K562 (cell line): ENCODE results near the gene DSC1. TPM values are rescaled to one million over a fixed set of nuclear protein-coding genes. Genes with fewer than 3 reads are reported as not detected.

ENCODE experiments used
- ATAC-seq: fragments of 200-7000 bp; cut with Tn5 transposase; 3 replicates; pipeline ENCODE4 v1.9.1; 2020; ENCODE audit warnings: moderate library complexity
- BruUV-seq: library from RNA; stranded (reverse); fragments of 400-500 nt; replicated peaks from 2 replicates; lab custom pipeline; 2021; lab: Mats Ljungman, UMichigan
- CTCF ChIA-PET: fragments of 300-600 bp; formaldehyde crosslinking; extraction: SDS; loops from one replicate; lab custom pipeline; 2021; ENCODE audit warnings: low intra/inter-chr PET ratio; lab: Yijun Ruan, JAX
- POLR2A ChIA-PET: fragments of 300-600, 350-650 bp; sonication (Branson Sonifier 250); formaldehyde crosslinking; extraction: SDS; loops from one replicate; lab custom pipeline; 2021; ENCODE audit warnings: antibody characterized with exemption, inconsistent platforms; lab: Yijun Ruan, JAX
- DNase-seq, 4 experiments: peaks; one replicate each; pipeline versions ENCODE4 v3.0.0 to v3.0.0-alpha.2; 2011 to 2018; ENCODE audit warnings: low spot score in 3 of 4, mixed read lengths in 3 of 4; ENCODE audit errors: extremely low read depth in 1 of 4
- FAIRE-seq: peaks from 2 replicates; lab custom pipeline; 2011; peaks lifted over from hg19 to GRCh38; lab: Jason Lieb, UNC
- H2AFZ ChIP-seq: 2 replicates; pipeline ENCODE4 v1.6.0; 2011; ENCODE audit warnings: low read depth, low read length, control low read depth, inconsistent platforms
- H3K27ac ChIP-seq: fragments of 200-600 bp; 3 replicates; pipeline ENCODE4 v1.8.0; 2011; ENCODE audit warnings: low read depth, mild to moderate bottlenecking, control low read depth, inconsistent platforms, low read length, moderate library complexity, mixed read lengths; ENCODE audit errors: extremely low read depth
- H3K27me3 ChIP-seq, 2 experiments: fragments of 300-600 bp in 1 of 2; 2 replicates in 1 of 2; 3 replicates in 1 of 2; pipeline versions ENCODE4 v1.6.0 to v1.8.0; 2011; ENCODE audit warnings: inconsistent platforms in 2 of 2, low read length in 2 of 2, mild to moderate bottlenecking in 1 of 2, mixed read lengths in 1 of 2, moderate library complexity in 1 of 2; ENCODE audit not compliant: control insufficient read depth in 2 of 2, insufficient read depth in 2 of 2
- H3K36me3 ChIP-seq: fragments of 300-600 bp; 3 replicates; pipeline ENCODE4 v1.8.0; 2011; ENCODE audit warnings: mild to moderate bottlenecking, low read length, inconsistent platforms; ENCODE audit not compliant: control insufficient read depth, insufficient read depth
- H3K4me1 ChIP-seq, 2 experiments: fragments of 200-600 bp in 1 of 2; replicated peaks in 1 of 2; 2 replicates in 1 of 2; 3 replicates in 1 of 2; pipeline versions ENCODE4 v1.5.1 to v1.8.0; 2011; ENCODE audit warnings: inconsistent platforms in 2 of 2, low read length in 2 of 2, mild to moderate bottlenecking in 1 of 2, mixed read lengths in 1 of 2, moderate library complexity in 1 of 2; ENCODE audit not compliant: control insufficient read depth in 2 of 2, insufficient read depth in 2 of 2
- H3K4me2 ChIP-seq: 2 replicates; pipeline ENCODE4 v1.6.1; 2011; ENCODE audit warnings: low read length, control low read depth, inconsistent platforms, mixed read lengths; ENCODE audit not compliant: insufficient read depth
- H3K4me3 ChIP-seq: fragments of 200-600 bp; sonication (generic), shearing (Covaris generic); 2 replicates; pipeline ENCODE4 v1.5.1; 2016; ENCODE audit warnings: control low read depth, inconsistent platforms
- H3K79me2 ChIP-seq: fragments of 200-600 bp; 3 replicates; pipeline ENCODE4 v1.8.0; 2011; ENCODE audit warnings: low read length, inconsistent platforms; ENCODE audit not compliant: control insufficient read depth, insufficient read depth
- H3K9ac ChIP-seq, 2 experiments: 2 replicates each; pipeline versions ENCODE4 v1.6.0 to v1.6.1; 2011; ENCODE audit warnings: low read depth in 2 of 2, low read length in 2 of 2, control low read depth in 1 of 2, inconsistent platforms in 1 of 2, mild to moderate bottlenecking in 1 of 2, mixed read lengths in 1 of 2; ENCODE audit not compliant: insufficient read depth in 1 of 2
- H3K9me1 ChIP-seq: one replicate; pipeline ENCODE4 v1.6.0; 2011; ENCODE audit warnings: inconsistent platforms, mild to moderate bottlenecking, low read length, moderate library complexity; ENCODE audit not compliant: control insufficient read depth, insufficient read depth
- H3K9me3 ChIP-seq: replicated peaks from 2 replicates; pipeline ENCODE4 v1.5.1; 2011; ENCODE audit warnings: low read depth, low read length, inconsistent platforms; ENCODE audit not compliant: control insufficient read depth, insufficient read depth
- H4K20me1 ChIP-seq: replicated peaks from 2 replicates; pipeline ENCODE4 v1.6.1; 2011; ENCODE audit warnings: low read length, inconsistent platforms, mixed read lengths; ENCODE audit not compliant: control insufficient read depth, insufficient read depth
- ARID4B ChIP-seq: sonication (generic); formaldehyde crosslinking; IDR thresholded peaks from 2 replicates; pipeline ENCODE4 v1.8.0; 2022; ENCODE audit warnings: mild to moderate bottlenecking, missing genetic modification reagents
- HDGF ChIP-seq: fragments of 450-650 bp; IDR thresholded peaks from 2 replicates; pipeline ENCODE4 v1.6.1; 2016
- MAFG ChIP-seq: fragments of 450-650 bp; conservative IDR thresholded peaks from 2 replicates; pipeline ENCODE4 v1.6.1; 2016; ENCODE audit warnings: missing genetic modification characterization, missing compliant biosample characterization
- MAZ ChIP-seq, 2 experiments: fragments of 450-650 bp in 1 of 2; sonication (generic) in 1 of 2; formaldehyde crosslinking; IDR thresholded peaks in 1 of 2; conservative IDR thresholded peaks in 1 of 2; 2 replicates each; pipeline versions ENCODE4 v1.4.0 to v1.5.0; 2020; ENCODE audit warnings: mild to moderate bottlenecking in 1 of 2, missing genetic modification reagents in 1 of 2
- RBBP5 ChIP-seq: fragments of 200-600 bp; sonication (generic); IDR thresholded peaks from 2 replicates; pipeline ENCODE4 v1.6.1; 2012; ENCODE audit warnings: borderline replicate concordance, mild to moderate bottlenecking, low read length, control low read depth, inconsistent platforms; ENCODE audit not compliant: insufficient read depth, poor library complexity, severe bottlenecking
- RBM25 ChIP-seq: fragments of 200-400 bp; formaldehyde crosslinking; IDR thresholded peaks from 2 replicates; pipeline ENCODE4 v1.6.1; 2018; ENCODE audit warnings: low read length, low read depth, moderate library complexity; ENCODE audit not compliant: severe bottlenecking
- SIX5 ChIP-seq, 2 experiments: IDR thresholded peaks; 2 replicates each; pipeline ENCODE4 v1.6.1; 2011; ENCODE audit warnings: low read length in 2 of 2, borderline replicate concordance in 1 of 2, low read depth in 1 of 2, mild to moderate bottlenecking in 1 of 2, moderate library complexity in 1 of 2; ENCODE audit not compliant: insufficient read depth in 1 of 2
- YY1 ChIP-seq, 3 experiments: IDR thresholded peaks; 2 replicates each; pipeline ENCODE4 v1.6.1; 2011; ENCODE audit warnings: low read length in 2 of 3, mild to moderate bottlenecking in 2 of 3, moderate library complexity in 2 of 3, borderline replicate concordance in 1 of 3, control low read depth in 1 of 3, low read depth in 1 of 3; ENCODE audit not compliant: insufficient read depth in 3 of 3, insufficient replicate concordance in 2 of 3, control insufficient read depth in 1 of 3, insufficient read length in 1 of 3; ENCODE audit errors: extremely low read depth in 1 of 3
- ZNF146 ChIP-seq: IDR thresholded peaks from one replicate; pipeline ENCODE4 v1.6.1; 2018; ENCODE audit warnings: missing compliant biosample characterization; ENCODE audit not compliant: unreplicated experiment
- ZNF316 ChIP-seq: fragments of 450-650 bp; IDR thresholded peaks from 2 replicates; pipeline ENCODE4 v1.6.1; 2016
- ZNF445 ChIP-seq: fragments of 250-450 bp; sonication (Bioruptor Pico); IDR thresholded peaks from 2 replicates; pipeline ENCODE4 v1.4.0; 2020; ENCODE audit warnings: low read depth, mild to moderate bottlenecking, moderate library complexity
- WGBS: fragments of 100-300 bp; shearing (Covaris generic); methylation state at CpG from one replicate; pipeline ENCODE4 v1.1.6; 2016; ENCODE audit warnings: low coverage, mixed read lengths; ENCODE audit not compliant: insufficient coverage; ENCODE audit errors: missing lambda C conversion rate; 5-methylcytosine and 5-hydroxymethylcytosine counted together
- in situ Hi-C: fragments of 300-500 bp; cut with MboI; formaldehyde crosslinking; loops from 4 replicates; pipeline ENCODE4 v1.15.0; 2018; ENCODE audit warnings: inconsistent platforms, mixed read lengths
- intact Hi-C: fragments of 100-400 bp; cut with micrococcal nuclease; formaldehyde crosslinking; loops from 2 replicates; pipeline ENCODE4 v1.14.2; 2022
- polyA plus RNA-seq, 8 experiments: library from polyadenylated mRNA; depleted of rRNA in 4 of 8; stranded (reverse) in 5 of 8; unstranded in 3 of 8; fragments of >200 nt; fragmentation: Nextera tagmentation in 2 of 8; fragmentation: Illumina TruSeq in 1 of 8; extraction: Ambion mirVana in 2 of 8; extraction: Trizol in 1 of 8; gene quantifications; 2 replicates each; pipeline versions ENCODE4 v1.2.1 to v1.2.3, GENCODE V29; 2011 to 2014; ENCODE audit warnings: inconsistent platforms in 1 of 8, missing spikeins in 1 of 8
- total RNA-seq, 7 experiments: library from RNA; depleted of rRNA in 6 of 7; stranded (reverse); fragments of >200 nt in 6 of 7; fragmentation: Illumina TruSeq in 2 of 7; extraction: Trizol in 2 of 7; gene quantifications; 2 replicates each; pipeline versions ENCODE4 v1.2.1 to v1.2.3, GENCODE V29; 2011 to 2021; ENCODE audit warnings: low replicate concordance in 1 of 7

The DSC1 gene
- total and polyA plus RNA-seq, 9 of the 15 experiments (the other 6 are each of a cell fraction or from before 2014, with no cell fraction given): 0.04 to 0.07 (median 0.05) TPM; not detected in 4

GRCh38 chr18:31093294-31093693 is 69.4 kb downstream of the DSC1 start:
- TF ChIP-seq HDGF (no peak), ZNF316 (no peak), RBM25 (peak; percentile 57), ZNF146 (peak; percentile 90)
- no peak overlapping the region for H3K9ac ChIP-seq
- CTCF ChIA-PET: no interaction called here
- POLR2A ChIA-PET: no interaction called here
- no peaks in the 10 kb centered on the region for H3K9me1 ChIP-seq
- BruUV-seq: no TSS peak
- no peak overlapping the region for H3K4me3 ChIP-seq
- intact Hi-C loops (no loop called here), in situ Hi-C loops (no loop called here)
- no peaks in the 10 kb centered on the region for H3K27me3 ChIP-seq
- FAIRE-seq (no peak), ATAC-seq (no peak), DNase-seq (no peak)
- H3K4me1 ChIP-seq: no peaks in the 10 kb centered on the region
- H4K20me1 ChIP-seq: no peaks in the 10 kb centered on the region
- H3K27ac ChIP-seq: no peak overlapping the region
- peaks cover 11% of the 10 kb centered on the region; the same call in 2 of the 3 replicates for H3K79me2 ChIP-seq
- no peaks in the 10 kb centered on the region for H3K9me3 ChIP-seq
- H2AFZ ChIP-seq: no peak overlapping the region
- H3K36me3 ChIP-seq: peaks cover 40% of the 10 kb centered on the region; the same call in 2 of the 3 replicates
- WGBS: 67% methylated on average over 3 of the region's 3 CpGs
- H3K4me2 ChIP-seq: no peak overlapping the region

GRCh38 chr18:31091350-31091749 is 71.3 kb downstream of the DSC1 start:
- in situ Hi-C loops: no loop called here
- no peaks in the 10 kb centered on the region for H3K27me3 ChIP-seq
- DNase-seq: no peak
- no peaks in the 10 kb centered on the region for H3K4me1 ChIP-seq
- no peaks in the 10 kb centered on the region for H3K9me3 ChIP-seq
- CTCF ChIA-PET: no interaction called here
- no peaks in the 10 kb centered on the region for H4K20me1 ChIP-seq
- no peak overlapping the region for H3K27ac ChIP-seq
- no peaks in the 10 kb centered on the region for H3K9me1 ChIP-seq
- ATAC-seq: no peak; the same call in 1 of the 3 replicates
- FAIRE-seq: no peak
- H3K36me3 ChIP-seq: peaks cover 50% of the 10 kb centered on the region
- H3K9ac ChIP-seq: no peak overlapping the region
- intact Hi-C loops: no loop called here
- BruUV-seq: no TSS peak
- no peak overlapping the region for H3K4me3 ChIP-seq
- TF ChIP-seq MAFG (tag) (no peak), ARID4B (no peak), RBBP5 (no peak), ZNF445 (CRISPR knock-in tag) (no peak), SIX5 (IDR thresholded peaks at IDR 0.05; ENCODE audit: borderline replicate concordance in 1 of 2, insufficient read depth in 1 of 2, low read depth in 1 of 2, low read length in 2 of 2) (no peak), YY1 (IDR thresholded peaks at IDR 0.05; ENCODE audit: borderline replicate concordance in 1 of 3, control insufficient read depth in 1 of 3, extremely low read depth in 1 of 3, insufficient read depth in 3 of 3, insufficient read length in 1 of 3, insufficient replicate concordance in 2 of 3, low read depth in 1 of 3, low read length in 2 of 3) (no peak), MAZ (CRISPR knock-in tag; conservative IDR thresholded peaks at IDR 0.05 in 1 of 2, IDR thresholded peaks at IDR 0.05 in 1 of 2) (no peak)
- H3K79me2 ChIP-seq: peaks cover 3% of the 10 kb centered on the region; the same call in 1 of the 3 replicates
- H2AFZ ChIP-seq: no peak overlapping the region
- POLR2A ChIA-PET: no interaction called here
- H3K4me2 ChIP-seq: no peak overlapping the region
- WGBS: 7% methylated on average over 1 of the region's 1 CpG
